GM18951 (cell line): Measurements from ENCODE around the gene TCEAL1.
A peak's percentile ranks its signal among the peaks of the same experiment; 100 is the strongest.
"Not testable (repeated sequence)": the region's sequence is repeated elsewhere in the genome, so short reads cannot be mapped to it uniquely, and the experiment has no call there.

Source experiments
- POLR2A ChIP-seq: IDR thresholded peaks from 4 replicates; pipeline ENCODE4 v1.6.1; 2011; ENCODE audit warnings: mild to moderate bottlenecking; ENCODE audit not compliant: insufficient read length, insufficient read depth; ENCODE audit errors: extremely low read depth
- in situ Hi-C: fragments of 300-500 bp; cut with MboI; formaldehyde crosslinking; loops from one replicate; pipeline ENCODE4 v1.12.0; 2022; ENCODE audit warnings: low sequenced_read_pairs, mixed read lengths, inconsistent platforms; ENCODE audit not compliant: unreplicated experiment

TCEAL1 gene

GRCh38 chrX:103614999-103615398, 13.8 kb upstream of the TCEAL1 start:
- in situ Hi-C loops = no loop called here
- TF ChIP-seq POLR2A = no peak

GRCh38 chrX:103615781-103616371, 12.9 kb upstream of the TCEAL1 start:
- TF ChIP-seq POLR2A = no peak
- in situ Hi-C loops = no loop called here

DNA sequence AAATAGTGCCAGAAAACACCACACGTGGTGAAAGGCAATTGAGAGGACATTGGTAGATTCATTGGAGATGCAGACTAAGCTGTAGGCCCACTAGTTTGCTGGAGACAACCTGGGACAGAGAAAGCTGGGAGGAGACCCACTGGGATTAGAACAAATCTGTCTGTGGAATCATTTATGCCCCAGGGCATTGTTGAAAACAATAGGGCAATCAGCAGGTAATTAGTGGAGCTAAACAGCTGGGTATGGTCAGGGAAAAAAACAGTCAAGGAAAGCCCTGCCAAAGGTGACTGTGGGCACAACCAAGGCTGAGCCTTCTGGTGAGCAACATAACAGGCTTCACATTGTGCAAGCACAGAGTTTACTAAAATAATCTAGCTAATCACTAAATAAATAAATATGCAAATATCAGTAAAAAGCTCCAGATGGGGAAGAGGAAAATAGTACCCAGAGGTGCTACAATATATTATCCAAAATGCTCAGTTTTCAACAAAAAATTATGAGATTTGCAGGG, 12.0 kb upstream of the TCEAL1 start:
- in situ Hi-C loops = no loop called here
- no peak for TF ChIP-seq POLR2A

- no peak for TF ChIP-seq POLR2A
- in situ Hi-C loops = no loop called here
Measured at GRCh38 chrX:103624111-103624510, 4.7 kb upstream of the TCEAL1 start.

- in situ Hi-C loops = no loop called here
- no peak for TF ChIP-seq POLR2A
Measured at GRCh38 chrX:103626855-103627254, 1.9 kb upstream of the TCEAL1 start.

GRCh38 chrX:103629318-103630170, 769 bp downstream of the TCEAL1 start:
- in situ Hi-C loops = no loop called here
- peak; percentile 49 for TF ChIP-seq POLR2A

DNA sequence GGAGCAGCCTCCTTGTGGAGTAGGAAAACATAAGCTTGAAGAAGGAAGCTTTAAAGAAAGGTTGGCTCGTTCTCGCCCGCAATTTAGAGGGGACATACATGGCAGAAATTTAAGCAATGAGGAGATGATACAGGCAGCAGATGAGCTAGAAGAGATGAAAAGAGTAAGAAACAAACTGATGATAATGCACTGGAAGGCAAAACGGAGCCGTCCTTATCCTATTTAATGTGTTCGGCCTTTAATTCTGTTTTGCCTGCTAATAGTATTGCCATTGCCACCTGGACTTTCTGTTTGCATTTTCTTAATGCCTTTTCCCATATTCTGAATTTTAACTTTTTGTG, 1.4 kb downstream of the TCEAL1 start:
- in situ Hi-C loops = no loop called here
- no peak for TF ChIP-seq POLR2A

GRCh38 chrX:103631145-103631544, 2.4 kb downstream of the TCEAL1 start:
- in situ Hi-C loops = no loop called here
- no peak for TF ChIP-seq POLR2A

DNA sequence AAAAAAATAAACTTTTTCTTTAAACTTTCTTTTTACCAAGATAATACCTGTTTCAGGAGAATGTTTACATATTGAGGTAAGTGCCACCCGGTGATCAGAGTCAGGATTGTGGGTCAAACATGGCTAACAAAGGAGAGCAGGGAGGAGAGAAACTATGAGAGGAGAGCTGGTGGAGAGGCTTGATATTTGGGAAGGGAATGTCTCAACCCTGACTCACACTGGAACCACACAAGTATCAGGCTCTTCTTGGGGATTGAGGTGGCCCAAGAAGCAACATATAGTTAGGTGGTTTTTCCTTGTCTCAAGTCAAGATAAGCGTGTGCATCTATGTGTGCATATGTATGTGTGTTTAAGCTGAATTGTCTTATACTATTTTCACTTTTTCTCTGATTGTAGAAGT, 6.7 kb downstream of the TCEAL1 start:
- in situ Hi-C loops = no loop called here
- no peak for TF ChIP-seq POLR2A

DNA sequence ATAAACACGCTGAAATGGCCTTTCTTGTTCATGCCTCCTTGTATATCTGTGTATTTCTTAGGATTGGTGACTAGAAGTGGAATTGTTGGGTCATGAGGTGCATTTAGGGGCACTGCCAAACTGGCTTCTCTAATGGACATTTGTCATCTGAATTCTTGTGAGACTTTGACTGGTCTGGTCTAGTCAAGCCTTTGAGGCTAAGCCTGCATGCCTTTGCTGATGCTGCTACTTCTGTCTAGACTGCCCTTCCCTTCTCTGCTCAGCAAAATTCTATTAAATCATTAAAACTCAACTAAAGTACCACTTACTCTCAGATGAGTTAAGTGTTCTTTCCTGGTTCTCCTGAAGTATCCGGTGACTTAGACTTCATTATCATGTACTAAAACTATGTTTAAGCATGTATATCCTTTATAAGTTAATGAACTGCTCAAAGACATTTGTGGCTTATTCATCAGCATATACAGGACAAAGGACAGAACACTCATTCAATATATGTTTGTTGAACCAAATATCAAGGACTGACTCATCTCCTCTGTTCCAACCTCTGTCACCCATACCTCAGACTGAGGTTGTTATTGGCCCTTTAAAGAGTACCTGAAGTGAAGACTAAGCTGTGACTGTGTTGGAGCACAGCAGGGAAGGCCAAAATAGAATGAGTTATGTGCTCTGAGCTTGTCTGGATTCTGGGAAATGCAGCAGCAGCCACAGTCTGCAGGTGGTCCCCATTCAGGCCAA, 9.0 kb downstream of the TCEAL1 start:
- in situ Hi-C loops = no loop called here
- no peak for TF ChIP-seq POLR2A

DNA sequence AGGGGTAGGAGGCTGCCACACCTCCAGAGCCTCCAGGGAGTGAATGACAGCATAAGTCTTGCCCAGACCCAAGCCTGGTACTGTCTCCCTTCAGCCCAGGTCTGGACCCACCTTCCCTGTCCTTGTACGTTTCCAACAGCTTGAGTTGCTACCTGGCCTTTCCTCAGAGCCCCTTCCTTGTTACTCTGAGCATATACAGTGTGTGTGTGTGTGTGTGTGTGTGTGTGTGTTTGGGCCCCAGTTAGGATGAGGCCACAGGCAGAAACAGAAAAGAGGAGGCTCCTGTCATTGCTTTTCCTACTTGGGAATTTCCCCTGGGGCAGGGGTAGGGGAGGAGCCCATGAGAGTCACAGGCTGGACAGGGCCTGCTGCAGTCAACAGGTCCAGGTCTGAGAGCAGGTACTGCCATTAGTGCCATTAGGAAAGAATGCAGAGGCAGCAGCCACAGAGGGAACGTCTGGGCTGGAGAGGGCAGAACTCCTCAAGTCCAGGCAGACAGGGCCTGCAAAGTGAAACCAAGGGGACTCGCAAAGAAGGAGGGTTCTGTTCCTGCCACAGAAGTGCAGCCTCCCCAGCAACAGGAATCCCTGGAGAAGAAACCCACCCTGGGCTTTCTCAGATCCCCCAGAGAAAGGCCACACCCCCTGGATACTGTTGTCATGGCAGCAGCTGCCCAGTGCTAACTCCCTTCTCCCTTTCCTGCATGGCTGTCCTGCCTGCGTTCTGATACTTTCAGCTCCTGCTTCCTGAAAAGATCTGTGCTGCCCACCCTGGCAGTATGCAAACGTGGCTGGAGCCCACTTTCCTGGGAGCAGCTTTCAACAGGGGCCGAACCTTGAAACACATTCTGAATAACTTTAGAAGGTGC, 9.9 kb downstream of the TCEAL1 start:
- in situ Hi-C loops = not testable (repeated sequence)

DNA sequence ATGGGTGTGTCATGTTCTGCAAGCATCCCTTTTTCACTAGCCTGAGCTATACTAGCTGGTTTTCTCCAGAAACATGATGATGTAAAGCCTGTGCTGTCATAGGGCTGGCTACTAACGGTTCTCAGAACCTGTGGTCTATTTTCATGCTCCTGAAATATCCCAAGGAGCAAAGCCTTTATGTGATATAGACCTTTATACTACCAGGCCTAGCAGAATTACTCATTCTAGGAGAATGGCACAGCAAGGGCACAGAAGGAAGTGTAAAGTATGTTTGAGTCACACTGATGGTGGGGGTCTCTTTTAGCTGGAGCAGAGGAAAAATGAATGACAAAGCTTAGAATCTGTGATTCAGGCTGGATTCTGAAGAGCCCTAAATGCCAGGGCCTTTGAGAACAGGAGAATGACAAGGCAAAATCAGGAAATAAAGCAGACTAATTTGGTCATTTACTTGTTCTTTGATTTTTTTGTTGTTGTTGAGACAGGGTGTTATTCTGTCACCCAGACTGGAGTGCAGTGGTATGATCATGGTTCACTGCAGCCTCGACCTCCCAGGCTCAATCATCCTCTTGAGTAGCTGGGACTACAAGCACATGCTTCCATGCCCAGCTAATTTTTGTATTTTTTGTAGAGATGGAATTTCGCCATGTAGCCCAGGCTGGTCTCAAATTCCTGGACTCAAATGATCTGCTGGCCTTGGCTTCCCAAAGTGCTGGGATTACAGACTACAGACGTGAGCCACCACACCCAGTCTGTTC, 11.8 kb downstream of the TCEAL1 start:
- in situ Hi-C loops = no loop called here

More for the DNA sequence above, 11.8 kb downstream of the TCEAL1 start:
- no peak for TF ChIP-seq POLR2A
